Esophagus muscularis mucosa (tissue), 3 donors: ENCODE results near the gene PTER.

ENCODE experiments used
- CTCF ChIP-seq, 3 experiments: fragments of 200-600 bp in 2 of 3; fragments of 450-650 bp in 1 of 3; sonication (generic) in 2 of 3; IDR thresholded peaks; one replicate each; pipeline ENCODE4 v1.5.1; 2017 to 2019; ENCODE audit warnings: antibody characterized with exemption in 3 of 3, mild to moderate bottlenecking in 2 of 3, moderate library complexity in 1 of 3
- POLR2A ChIP-seq: fragments of 450-650 bp; IDR thresholded peaks from one replicate; pipeline ENCODE4 v1.6.1; 2017; ENCODE audit warnings: antibody characterized with exemption, moderate library complexity, mild to moderate bottlenecking, low read depth

DNA sequence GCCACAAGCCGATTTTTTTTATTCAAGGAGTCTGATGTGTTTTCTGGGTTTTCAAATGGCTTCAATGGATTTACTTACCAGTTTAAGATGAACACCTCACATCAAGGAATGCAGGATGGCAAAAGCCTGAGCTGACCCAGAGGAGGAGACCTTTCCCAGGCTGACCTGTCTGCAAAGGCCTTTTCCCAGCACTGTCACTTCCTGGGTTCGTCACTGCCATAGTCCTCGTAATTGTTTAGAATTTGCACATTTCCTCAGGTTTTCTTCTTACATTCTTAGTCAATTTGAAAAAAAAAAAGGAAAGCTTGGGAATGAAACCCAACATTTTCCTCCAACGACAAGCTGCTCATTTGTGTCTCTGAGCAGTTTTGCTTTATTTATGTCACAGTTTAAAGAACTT is 42.0 kb downstream of the PTER start:
- TF ChIP-seq CTCF (IDR thresholded peaks at IDR 0.05) = no peak
- no peak for TF ChIP-seq POLR2A
